ENCODE data around the gene SLC35D2.

The SLC35D2 gene

GRCh38 chr9:96383165-96383942 lies at the start of gene SLC35D2:
SLC35D2 (minus strand) TSS chr9:96383711; CDS start chr9:96383634, 77 bp downstream.
- peak; percentile 8 for DNase-seq

- no peak for DNase-seq
Observed at GRCh38 chr9:96430377-96430776, 46.9 kb upstream of the SLC35D2 start.

GRCh38 chr9:96429732-96430131 lies 46.2 kb upstream of the SLC35D2 start:
- DNase-seq: no peak

- no peak for DNase-seq
Observed at GRCh38 chr9:96425500-96426169, 42.1 kb upstream of the SLC35D2 start.

GRCh38 chr9:96423985-96424336 lies 40.5 kb upstream of the SLC35D2 start:
- DNase-seq: no peak

- DNase-seq: no peak
Observed at GRCh38 chr9:96423322-96423984, 39.9 kb upstream of the SLC35D2 start.

DNA sequence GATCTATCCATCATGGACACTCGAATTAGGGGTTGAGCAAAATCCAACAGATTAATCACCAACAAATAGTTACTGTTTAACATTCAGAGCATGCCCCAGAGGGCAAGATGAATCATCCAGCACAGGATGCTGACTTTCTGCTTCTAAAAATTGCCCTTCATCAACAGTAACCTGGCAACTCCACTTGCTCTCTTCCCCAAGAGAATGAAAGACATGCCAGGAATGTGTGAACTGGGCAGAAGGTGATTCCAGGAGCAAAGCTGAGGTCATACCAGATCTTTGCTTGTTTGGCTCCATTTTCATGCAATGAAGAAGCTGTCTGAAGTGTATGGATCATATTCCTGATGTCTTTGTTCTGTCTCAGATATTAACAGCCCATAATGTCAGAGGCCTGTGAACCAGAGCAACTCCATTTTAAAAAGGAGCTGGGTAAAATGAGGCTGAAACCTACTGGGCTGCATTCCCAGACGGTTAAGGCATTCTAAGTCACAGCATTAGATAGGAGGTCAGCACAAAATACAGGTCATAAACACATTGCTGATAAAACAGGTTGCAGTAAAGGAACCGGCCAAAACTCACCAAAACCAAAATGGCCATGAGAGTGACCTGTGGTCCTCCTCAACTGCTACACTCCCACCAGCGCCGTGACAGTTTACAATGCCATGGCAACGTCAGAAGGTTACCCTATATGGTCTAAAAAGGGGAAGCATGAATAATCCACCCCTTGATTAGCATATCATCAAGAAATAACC lies 37.1 kb upstream of the SLC35D2 start:
- no peak for DNase-seq

GRCh38 chr9:96419691-96419969 lies 36.1 kb upstream of the SLC35D2 start:
- no peak for DNase-seq

DNA sequence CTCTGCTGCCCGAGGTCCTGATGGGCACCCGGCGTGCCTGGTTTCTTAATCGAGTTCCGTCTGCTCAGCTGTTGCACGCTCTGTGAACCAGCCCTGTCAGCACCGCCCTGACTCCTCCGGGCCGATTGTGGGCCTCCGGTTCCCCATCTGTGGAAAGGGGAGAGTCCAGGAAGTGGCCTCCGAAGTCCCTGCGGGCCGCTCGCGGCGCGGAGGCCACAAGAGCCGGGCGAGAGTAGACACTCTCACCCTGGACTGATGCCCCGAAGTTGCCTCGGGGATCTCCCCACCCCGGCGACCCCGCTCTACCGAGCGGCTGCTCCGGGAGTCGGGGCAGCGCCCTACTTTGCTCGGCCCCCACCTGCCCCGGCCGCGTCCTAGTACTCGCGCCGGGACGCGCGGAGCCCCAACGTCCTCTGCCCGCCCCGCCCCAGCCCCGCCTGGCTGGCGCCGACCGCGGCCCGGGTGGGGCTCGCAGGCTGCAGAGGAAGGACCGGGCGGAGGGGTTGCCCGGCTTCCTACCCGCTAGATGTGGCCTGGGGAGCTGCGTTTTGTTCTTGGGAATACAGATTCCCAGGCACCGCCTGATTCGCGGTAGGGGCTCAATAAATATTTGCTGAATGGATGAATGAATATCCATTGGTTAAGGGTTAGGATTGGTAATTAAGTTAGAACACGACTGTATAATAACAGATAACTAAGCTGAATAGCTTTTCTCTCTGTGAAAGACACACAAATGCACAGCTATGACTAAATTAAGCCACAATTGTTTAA lies 35.6 kb upstream of the SLC35D2 start:
- DNase-seq: peak; percentile 50

- peak; percentile 91 for DNase-seq
Observed at GRCh38 chr9:96418083-96418919, 34.8 kb upstream of the SLC35D2 start, which contains the start of gene ZNF367. ZNF367 (minus strand) TSS chr9:96418370; CDS start chr9:96418032, 338 bp downstream.

DNA sequence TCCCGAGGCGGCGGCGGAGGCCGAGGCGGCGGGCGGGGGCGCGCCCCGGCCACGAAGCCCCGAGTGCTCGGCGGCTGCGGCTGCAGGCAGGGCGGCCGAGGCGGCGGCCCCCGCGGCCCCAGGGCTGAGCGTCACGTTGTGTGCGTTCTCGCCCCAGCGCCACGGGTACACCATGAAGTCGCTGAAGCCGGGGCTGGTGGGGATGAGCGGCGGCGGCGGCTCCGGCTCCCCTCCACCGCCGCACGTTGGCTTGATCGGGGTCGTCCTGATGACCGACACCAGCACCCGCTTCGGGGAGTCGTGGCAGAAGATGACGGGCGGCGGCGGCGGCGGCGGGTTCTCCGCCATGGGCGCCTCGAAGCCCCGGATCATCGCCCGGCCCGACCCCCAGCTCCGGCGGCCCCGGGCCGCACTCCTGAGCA lies 34.2 kb upstream of the SLC35D2 start:
- DNase-seq: peak; percentile 41

DNA sequence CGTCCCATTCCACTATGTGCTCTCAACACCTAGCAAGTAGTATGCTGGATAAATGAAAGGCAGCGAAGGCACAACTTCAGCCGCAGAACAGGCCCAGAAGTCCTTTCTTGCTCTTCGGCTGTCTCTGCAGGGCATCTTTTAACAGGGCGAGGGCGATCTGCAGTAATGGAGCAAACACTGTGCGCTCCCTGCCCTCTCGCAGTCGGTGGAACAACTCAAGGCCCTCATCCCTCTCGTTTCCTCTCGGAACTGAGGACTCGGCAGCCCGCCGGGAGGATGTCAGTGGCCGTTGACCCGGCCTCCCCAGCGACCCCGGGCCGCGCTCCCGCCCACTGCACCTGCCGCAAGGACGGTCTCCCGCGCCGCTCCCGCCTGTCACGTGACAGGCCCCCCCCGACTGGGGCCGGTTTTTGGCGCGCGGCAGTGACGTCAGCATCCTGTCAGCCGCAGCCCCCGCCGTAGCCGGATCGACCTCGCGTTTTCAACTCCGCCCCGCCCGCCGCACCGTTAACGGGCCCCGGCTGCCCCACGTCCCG lies 33.6 kb upstream of the SLC35D2 start:
- DNase-seq: peak; percentile 94

DNA sequence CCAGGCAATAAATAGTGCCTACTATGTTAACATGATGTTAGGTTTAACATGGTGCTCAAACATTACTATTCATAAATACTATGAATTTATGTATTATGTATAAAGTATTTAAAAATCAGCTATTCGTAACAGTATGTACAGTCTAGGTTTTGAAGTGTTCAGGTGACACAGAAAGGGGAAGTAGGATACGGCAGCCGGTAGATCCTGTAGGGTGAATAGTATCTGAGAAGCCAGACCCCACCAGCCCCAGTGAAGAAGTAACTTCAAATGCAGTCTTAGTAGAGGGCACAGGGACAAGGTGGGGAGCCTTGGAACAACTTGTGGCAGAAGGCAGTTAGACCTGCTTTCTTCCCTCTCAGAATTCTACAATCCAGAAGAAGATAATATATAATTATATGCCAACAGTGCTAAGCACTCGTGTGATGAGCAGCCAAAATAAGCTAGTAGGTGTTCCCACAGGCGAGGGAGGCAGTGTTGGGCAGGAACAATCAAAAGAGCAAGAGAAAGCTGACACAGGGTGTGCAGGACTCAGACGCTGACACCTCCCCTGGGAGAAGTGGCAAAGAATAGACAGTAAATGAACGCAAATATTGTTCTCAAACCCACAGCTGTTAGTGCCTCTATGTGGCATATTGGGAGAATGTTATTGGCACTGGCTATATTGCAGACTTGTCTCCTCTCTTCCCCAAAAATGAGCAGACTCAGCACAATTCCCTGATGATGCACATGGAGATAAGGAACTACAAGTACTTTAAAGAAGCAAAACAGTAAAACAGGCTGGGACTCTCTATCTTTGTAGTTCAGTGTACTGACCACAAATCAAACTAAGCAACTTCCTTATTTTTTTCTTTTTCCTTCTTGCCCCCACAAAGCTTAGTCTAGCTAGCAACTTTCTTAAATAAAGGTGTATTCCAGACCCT lies 30.1 kb upstream of the SLC35D2 start:
- DNase-seq: no peak

DNA sequence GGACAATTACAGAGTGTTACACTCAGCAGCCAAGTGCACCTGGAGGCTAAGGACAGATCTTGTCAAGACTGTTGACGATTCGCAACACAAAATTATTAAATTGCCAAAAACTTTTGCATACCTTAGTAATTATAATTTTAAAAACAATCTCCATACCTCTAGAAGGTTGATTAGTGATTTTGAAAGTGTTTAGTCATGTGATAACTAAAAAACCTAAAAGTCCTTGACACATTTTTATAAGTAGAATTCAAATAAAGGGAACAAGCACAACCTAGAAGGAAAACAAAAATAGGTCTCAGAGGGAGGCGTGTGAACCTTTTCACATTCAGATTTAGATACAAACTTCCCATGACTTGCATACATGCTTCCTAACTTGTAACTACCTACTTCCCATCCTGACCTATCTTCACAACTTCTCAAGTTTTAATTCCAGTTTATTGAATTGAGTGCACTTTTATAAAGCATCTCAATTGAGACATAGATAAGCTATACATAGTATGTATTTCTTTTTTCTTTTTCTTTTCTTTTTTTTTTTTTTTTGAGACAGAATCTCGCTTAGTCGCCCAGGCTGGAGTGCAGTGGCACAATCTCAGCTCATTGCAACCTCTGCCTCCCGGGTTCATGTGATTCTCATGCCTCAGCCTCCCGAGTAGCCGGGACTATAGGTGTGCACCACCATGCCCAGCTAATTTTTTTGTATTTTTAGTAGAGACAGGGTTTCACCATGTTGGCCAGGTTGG lies 28.8 kb upstream of the SLC35D2 start:
- no peak for DNase-seq

- DNase-seq: no peak
Observed at GRCh38 chr9:96411129-96411838, 27.8 kb upstream of the SLC35D2 start.

DNA sequence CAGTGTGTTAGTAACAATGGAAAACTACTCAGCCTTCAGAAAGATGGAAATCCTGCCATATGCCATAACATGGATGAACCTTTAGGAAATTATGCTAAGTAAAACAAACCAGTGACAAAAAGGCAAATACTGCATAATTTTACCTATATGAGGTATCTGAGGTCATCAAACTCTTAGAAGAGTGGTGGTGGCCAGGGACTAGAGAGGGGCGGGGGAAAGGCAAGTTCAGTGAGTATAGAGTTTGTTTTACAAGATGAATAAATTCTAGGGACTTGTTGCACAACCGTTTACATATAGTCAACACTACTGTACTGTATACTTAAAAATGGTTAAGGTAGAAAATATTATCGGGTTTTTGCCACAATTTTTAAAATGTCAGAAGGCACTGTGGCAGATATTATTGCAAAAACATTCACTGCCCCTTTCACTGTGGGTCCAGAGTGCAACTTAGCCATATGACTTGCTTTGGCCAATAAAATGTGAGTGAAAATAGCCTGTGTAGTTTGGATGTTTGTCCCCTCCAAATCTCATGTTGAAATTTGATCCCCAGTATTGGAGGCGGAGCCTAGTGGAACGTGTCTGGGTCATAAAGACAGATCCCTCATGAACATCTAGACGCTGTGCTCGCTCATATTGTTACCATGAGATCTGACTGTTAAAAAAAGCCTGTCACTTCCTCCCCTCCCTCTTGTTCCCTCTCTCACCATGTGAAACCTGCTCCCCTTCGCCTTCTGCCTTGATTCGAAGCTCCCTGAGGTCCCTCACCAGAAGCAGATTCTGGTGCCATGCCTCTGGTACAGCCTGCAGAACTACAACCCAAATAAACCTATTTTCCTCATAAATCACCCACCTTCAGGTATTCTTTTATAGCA lies 25.1 kb upstream of the SLC35D2 start:
- no peak for DNase-seq

GRCh38 chr9:96400132-96400910 lies 16.8 kb upstream of the SLC35D2 start:
- no peak for DNase-seq

Measured in stimulated activated CD4-positive, alpha-beta T cell treated with anti-CD3 and anti-CD28 coated beads, Interleukin-12 subunit alpha, Interleukin-12 subunit beta, amount 100 ng/mL, for 4 hours (primary cell).